GM06990 (cell line): ENCODE measurements around the gene RIMBP2.

Experiments
- DNase-seq: peaks from one replicate; pipeline ENCODE4 v3.0.0-alpha.2; 2011; ENCODE audit not compliant: insufficient read length; ENCODE audit errors: extremely low read depth
- H3K27me3 ChIP-seq: replicated peaks from 2 replicates; pipeline ENCODE4 v1.6.0; 2011; ENCODE audit warnings: low read length; ENCODE audit not compliant: control insufficient read depth, insufficient read depth
- H3K36me3 ChIP-seq: 2 replicates; pipeline ENCODE4 v1.5.1; 2011; ENCODE audit warnings: low read length; ENCODE audit not compliant: control insufficient read depth, insufficient read depth
- H3K4me3 ChIP-seq: replicated peaks from 2 replicates; pipeline ENCODE4 v1.5.1; 2011; ENCODE audit warnings: low read depth, mild to moderate bottlenecking, control low read depth, low read length
- CTCF ChIP-seq: IDR thresholded peaks from 2 replicates; pipeline ENCODE4 v1.5.1; 2011; ENCODE audit warnings: low read length, control low read depth, mild to moderate bottlenecking, inconsistent platforms; ENCODE audit not compliant: insufficient read depth, poor library complexity, severe bottlenecking

The RIMBP2 gene

GRCh38 chr12:130458341-130458740, 257.8 kb downstream of the RIMBP2 start:
- no peak for DNase-seq
- no peak for TF ChIP-seq CTCF
- Histone ChIP-seq H3K4me3 (no peak overlapping the region), H3K36me3 (no peaks in the 10 kb centered on the region), H3K27me3 (no peaks in the 10 kb centered on the region)

DNA sequence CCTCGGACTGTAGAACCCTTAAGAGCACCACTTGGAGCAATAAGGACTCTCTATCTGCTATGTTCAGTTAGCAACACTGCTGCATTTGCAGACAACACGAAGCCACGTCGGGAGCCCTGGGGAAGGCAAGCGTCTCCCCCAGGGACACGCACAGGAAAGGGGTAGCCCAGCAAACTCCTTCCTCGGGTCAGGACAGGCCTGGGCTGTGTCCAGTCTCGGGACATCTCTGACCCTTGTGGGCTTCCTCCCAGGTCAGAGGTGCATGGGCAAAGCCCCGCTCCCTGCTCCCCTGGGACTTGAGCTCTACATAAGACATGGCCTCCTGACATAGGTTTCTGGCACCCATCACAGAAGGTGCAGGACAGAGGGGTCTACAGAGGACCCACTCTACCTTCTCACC, 258.9 kb downstream of the RIMBP2 start:
- H3K27me3 ChIP-seq = no peaks in the 10 kb centered on the region
- TF ChIP-seq CTCF = no peak

DNA sequence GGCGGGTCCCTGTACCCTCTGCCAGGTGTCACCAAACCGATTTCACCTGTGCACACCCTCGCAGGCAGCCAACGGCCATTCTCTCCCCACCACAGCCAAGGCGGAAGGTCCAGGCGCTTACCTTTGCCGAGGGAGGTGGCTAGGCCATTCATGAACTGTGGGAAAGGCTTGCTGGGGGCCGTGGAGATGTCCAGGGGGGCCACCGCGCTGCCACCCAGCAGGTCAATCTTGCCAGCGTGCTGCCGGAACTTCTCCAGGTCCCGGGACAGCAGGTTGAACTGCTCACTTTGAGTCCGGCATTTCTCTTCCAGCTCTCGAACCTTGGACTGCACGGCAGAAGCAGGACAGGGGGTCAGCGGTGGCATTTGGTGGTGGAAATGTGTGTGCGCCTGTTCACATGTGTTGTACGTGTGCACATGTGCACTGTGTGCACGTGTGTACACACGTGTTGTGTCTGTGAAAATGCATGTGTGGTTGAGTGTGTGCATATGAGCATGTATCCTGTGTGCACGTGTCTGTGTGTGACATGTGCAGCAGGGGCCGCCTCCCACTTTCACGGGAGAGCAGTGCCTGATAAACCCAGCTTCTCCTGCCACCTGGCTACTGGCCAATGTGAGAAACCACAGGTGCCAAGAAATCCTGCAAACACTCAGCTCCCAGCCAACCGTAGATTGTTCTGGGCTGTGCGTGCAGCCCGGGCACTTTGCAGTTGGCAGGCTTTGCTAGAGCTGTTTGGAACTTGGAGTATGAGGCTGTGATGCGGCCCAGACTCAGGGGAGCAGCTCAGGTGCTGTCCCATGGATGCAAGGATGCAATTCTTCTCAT, 259.5 kb downstream of the RIMBP2 start:
- no peaks in the 10 kb centered on the region for H3K36me3 ChIP-seq
- no peak for TF ChIP-seq CTCF
- H3K27me3 ChIP-seq = no peaks in the 10 kb centered on the region
- DNase-seq = no peak
- H3K4me3 ChIP-seq = no peak overlapping the region

More for the DNA sequence above, 258.9 kb downstream of the RIMBP2 start:
- DNase-seq = no peak
- Histone ChIP-seq H3K36me3 (no peaks in the 10 kb centered on the region), H3K4me3 (no peak overlapping the region)

- Histone ChIP-seq H3K27me3 (no peaks in the 10 kb centered on the region), H3K4me3 (no peak overlapping the region), H3K36me3 (no peaks in the 10 kb centered on the region)
- no peak for DNase-seq
- no peak for TF ChIP-seq CTCF
Observed at GRCh38 chr12:130455161-130455560, 260.9 kb downstream of the RIMBP2 start.

- no peak for DNase-seq
- no peak overlapping the region for H3K4me3 ChIP-seq
- H3K36me3 ChIP-seq = no peaks in the 10 kb centered on the region; the same call in 1 of the 2 replicates
- H3K27me3 ChIP-seq = no peaks in the 10 kb centered on the region
- TF ChIP-seq CTCF = no peak
Observed at GRCh38 chr12:130454296-130454695, 261.8 kb downstream of the RIMBP2 start.
